HG03469 (cell line): Measurements from ENCODE around the gene SLC46A1.

Experiments
- ATAC-seq: cut with Tn5 transposase; IDR thresholded peaks from one replicate; pipeline ENCODE4 v1.9.1; 2021; ENCODE audit warnings: mild to moderate bottlenecking, moderate library complexity, moderate number of reproducible peaks; ENCODE audit not compliant: unreplicated experiment

Gene SLC46A1

DNA sequence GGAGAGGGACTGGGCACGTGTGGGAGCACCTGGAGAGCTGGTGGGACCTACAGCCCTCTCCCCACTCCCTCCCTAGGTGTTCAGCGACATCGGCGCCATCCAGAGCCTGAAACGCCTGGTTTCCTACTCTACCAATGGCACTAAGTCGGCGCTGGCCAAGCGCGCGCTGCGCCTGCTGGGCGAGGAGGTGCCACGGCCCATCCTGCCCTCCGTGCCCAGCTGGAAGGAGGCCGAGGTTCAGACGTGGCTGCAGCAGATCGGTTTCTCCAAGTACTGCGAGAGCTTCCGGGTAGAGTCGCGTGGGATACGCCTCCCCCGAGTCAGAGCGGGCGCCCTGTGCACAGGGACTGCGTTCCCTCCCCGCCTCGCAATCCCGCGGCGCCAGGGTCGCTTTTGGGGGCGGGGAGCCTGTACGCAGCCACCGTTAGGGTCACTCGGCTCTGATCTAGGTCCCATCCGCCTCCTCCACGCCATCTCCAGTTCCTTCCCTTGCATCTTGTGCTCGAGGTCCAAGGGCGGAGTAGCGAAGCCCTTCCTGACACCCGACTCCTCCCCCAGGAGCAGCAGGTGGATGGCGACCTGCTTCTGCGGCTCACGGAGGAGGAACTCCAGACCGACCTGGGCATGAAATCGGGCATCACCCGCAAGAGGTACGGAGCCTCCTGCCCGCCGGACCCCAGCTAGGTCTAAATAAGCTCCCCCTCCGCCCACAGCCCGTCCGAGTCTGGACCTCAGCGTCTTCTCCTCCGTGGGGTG lies 21.6 kb downstream of the SLC46A1 start:
- ATAC-seq, result no peak

GRCh38 chr17:28381141-28381825 lies 24.7 kb downstream of the SLC46A1 start:
- ATAC-seq, result no peak

GRCh38 chr17:28379814-28380801 lies 25.9 kb downstream of the SLC46A1 start:
- no peak for ATAC-seq

GRCh38 chr17:28372945-28373274 lies 33.1 kb downstream of the SLC46A1 start:
- no peak for ATAC-seq

DNA sequence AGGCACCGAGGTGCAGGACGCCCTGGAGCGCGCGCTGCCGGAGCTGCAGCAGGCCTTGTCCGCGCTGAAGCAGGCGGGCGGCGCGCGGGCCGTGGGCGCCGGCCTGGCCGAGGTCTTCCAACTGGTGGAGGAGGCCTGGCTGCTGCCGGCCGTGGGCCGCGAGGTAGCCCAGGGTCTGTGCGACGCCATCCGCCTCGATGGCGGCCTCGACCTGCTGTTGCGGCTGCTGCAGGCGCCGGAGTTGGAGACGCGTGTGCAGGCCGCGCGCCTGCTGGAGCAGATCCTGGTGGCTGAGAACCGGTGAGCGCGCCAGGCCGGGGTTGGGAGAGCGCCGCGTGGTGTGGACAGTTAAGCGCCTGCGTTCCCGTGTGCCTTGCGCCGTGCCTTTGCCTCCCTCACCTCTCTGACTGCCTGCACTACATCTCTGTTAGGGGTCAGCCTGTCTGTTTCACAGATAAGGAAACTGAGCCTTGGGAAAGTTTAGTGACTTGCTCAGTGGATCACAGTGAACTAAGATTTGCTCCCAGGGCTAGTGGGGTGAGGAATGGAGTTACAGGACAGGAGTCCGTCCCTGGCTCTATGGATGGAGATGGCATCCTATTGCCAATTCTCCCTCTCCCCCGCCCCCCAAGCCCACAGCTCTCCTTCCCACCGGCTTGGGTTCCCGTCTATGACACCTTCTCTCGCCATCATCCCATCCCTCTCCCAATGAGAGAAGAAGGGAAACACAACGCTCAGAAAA lies 33.6 kb downstream of the SLC46A1 start:
- ATAC-seq, result no peak

GRCh38 chr17:28371245-28372202 lies 34.5 kb downstream of the SLC46A1 start, which contains the start of gene SARM1:
SARM1 (plus strand) TSS chr17:28371694; CDS start chr17:28372033, 339 bp downstream.
- peak; percentile 57 for ATAC-seq

DNA sequence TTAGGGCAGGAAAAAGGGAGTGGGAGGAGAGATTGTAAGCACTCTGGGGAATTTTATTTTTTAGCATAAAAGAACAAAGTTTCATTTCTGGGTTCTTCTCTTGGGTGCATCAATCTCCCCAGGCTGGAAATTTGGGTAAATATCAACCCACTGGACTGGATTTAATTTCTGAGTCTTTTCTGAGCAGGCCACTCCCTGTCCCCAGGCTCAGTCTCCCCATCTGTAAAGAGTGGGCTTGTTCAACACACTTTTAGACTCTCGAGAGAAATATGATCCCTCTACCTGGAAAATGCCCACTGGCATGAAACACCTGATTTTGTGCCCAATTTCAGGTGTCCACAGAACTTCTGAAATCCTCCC lies 35.3 kb downstream of the SLC46A1 start:
- ATAC-seq, result no peak

DNA sequence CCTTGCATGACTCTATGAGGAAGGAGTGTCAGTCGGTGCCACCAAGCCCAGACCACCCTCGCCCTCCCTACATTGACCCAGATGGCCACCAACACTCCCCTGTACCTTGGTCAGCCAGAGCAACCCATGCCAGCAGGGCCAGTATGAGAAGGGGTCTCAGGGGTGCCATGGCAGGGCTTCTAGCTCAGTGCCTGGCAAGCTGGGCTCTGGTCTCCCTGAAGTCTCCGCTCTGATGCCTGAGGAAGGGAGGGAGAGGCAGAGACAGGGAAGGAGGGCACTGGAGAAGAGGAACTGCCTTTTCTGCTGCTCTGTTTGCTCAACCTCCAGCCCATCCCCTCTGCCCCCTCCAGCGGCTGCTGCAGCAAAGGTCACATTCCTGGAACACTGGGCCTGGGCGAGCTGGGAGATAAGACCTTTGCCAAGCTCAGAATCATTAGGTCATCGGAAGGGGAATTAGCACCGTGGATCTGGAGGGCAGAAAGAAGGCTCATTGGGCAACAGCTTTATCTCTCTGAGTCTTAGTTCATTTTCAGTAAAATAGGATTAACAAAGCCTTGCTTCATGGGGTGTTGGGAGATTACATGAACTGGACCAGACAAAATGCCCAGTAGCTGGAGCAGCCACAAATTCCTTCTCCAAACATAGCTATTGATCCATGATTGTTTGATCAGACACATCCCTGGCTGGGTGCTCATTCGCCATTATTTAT lies 35.8 kb downstream of the SLC46A1 start, which contains the start of gene VTN:
Gene VTN (minus strand): TSS at position 273 of the 709 bp plus-strand sequence. CDS start 104 bp downstream, at position 169.
- no peak for ATAC-seq

DNA sequence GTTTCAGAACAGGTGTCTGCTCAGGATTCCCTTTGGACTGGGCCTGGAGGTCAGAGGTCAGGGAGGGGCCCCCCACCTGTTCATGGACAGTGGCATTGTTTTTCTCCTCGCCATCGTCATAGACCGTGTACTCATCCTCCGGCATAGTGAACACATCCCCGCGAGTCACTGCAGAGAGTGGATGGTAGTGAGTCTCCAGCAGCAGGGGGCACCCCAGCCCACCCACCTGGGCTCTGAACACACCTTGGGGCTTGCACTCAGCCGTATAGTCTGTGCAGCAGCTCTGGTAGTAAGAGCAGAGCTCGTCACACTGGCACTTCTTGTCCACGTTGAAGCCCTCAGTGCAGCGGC lies 36.4 kb downstream of the SLC46A1 start:
- no peak for ATAC-seq

DNA sequence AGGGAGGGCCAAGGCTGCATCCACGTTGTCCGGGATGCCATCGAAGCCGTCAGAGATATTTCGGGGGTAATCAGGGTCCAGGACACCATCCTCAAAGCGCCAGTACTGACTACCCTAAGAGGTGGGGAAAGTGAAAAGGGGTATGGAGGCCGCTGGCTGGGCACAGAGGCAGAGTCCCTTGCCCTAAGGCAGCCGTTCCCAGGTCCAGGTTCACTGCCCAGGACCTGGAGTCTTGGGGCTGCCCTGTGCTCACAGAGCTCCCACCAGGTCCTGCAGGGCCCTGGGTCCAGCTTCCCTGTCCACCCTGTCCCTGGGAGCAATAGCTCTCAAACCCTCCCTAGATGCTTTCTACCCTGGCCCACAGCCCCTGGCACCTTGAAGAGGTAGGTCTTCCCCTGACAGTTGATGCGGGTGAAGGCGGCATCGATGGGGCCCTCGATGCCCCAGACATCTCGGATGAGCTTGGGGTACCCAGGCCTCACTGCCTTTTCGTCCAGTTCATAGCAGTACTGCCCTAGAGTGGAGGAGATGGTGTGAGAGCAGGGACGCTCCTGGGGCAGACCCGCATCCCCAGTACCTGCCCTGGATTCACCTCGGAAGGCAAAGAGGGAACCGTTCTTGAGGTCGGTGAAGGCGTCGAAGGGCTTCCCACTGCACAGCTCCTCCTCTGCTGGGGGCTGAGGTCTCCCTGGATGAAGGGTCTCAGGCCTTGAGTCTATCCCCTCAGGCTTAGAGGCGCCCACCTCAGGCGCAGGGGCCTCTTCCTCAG lies 36.9 kb downstream of the SLC46A1 start:
- no peak for ATAC-seq

GRCh38 chr17:28368306-28368831 lies 37.6 kb downstream of the SLC46A1 start:
- ATAC-seq, result no peak

- ATAC-seq, result no peak
Measured at GRCh38 chr17:28367641-28368305, 38.2 kb downstream of the SLC46A1 start.

DNA sequence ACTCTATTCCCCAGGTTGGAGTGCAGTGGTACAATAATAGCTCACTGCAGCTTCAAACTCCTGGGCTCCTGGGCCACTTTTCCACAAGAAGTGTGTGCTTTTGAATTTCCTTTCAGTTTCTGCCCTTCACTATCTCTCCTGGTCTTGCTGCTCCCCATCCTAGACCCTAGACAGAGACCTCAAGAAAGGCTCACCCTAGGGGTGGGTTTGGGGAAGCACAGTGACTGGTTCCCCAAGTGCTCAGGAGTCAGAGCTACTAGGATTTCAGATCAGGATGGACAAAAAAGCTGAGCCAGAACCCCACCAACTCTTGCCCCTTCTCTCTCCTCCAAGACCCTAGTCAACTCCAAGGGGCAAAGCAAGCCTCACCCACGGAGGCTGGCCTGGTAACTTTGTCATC lies 39.4 kb downstream of the SLC46A1 start:
- ATAC-seq, result no peak

DNA sequence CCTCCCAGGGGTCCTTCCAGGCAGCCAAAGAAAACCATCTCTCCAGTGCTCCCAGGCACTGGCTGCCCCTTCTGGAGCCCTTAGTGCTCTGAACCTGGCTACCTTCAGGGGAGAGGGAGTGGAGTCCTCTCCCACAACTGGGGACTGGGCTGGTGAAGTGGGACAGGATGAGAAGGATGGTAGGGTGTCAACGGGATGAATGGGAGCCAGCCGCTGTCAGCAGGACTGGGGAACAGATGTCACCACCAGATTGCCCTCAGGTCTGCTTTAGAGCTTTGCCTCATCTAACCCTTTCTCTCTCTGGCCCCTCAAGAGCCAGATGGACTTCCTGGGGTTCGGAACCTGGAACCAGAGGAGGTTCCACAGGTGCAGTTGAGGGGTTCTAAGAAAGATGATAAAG lies 40.5 kb downstream of the SLC46A1 start:
- no peak for ATAC-seq

DNA sequence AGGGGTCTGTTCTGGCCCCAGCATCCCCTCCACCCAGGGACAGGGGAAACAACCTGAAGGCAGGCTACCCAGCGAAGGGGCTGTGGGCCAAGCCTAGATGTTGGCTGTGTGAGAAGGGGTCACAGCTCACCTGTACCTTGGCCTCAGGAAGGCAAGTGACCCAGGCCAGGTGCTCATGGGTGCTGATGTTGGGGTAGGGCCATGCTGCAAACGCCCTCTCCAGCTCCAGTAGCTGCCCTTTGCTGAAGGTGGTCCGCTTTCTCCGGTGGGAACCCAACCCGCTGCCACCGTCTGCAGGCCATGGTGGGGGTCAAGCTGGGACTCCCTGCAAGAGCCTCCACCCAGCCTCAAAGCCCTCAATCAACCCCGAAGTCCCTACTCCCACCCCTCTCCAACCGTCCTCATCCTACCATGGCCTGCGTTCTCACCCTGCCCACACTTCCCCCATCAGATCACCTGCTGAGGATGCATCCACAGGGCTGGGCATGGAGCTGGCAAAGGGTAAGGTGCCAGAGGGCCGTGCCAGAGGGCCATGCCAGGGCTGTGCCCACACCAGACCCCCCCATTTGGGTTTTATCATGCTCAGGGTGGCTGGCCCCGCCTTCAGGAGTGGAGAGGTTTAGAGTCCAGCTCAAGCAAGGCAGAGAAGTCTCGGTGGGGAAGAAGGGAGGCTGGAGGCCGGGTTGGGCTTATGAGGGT lies 41.2 kb downstream of the SLC46A1 start, which contains the start of gene SEBOX:
Gene SEBOX (minus strand): TSS at position 535 of the 699 bp plus-strand sequence. CDS start 48 bp downstream, at position 487.
- no peak for ATAC-seq

DNA sequence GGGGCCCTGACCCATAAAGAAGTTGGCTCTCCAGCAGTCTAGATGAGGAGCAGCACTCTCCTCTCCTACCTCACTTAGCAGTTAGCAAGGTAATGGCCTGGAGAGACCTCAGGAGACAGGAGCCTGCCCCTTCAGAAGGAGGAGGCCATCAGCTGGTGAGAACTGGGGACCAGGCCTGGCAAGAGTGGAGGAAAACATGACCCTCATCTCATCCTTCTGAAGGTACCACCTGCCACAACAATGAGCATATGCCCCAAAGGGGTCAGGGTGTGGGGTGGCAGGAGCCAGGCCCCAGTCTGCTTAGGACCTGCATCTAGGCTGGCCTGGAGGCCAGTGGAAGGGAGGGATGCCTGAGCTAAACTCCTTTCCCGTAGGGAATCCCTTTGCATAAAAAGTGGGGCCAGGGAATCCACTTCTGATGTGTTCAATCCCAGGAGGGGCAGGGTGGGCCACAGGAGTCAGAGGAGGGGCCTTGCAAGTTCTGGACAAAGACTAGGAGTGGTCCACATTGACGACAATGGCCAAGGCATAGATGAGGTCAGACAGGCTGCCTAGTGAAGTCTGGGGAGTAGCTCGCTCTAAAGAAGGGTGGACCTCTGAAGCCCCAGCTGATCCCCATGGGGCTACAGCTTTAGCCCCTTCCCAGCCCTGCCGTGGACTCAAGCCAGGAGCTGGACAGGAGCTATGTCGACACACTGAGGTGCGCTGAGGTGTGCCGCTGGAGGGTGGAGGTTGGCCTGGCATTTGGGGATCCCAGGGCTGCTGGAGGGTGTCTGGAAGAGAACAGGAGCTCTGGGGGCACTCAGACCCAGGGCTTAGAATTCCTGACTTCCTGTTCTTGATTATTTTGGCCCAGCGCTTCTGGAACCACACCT lies 42.0 kb downstream of the SLC46A1 start:
- ATAC-seq, result no peak
